H7 (cell line): ENCODE results near the gene NCKAP5L. TPM values are rescaled to one million over a fixed set of nuclear protein-coding genes. Genes with fewer than 3 reads are reported as not detected.
A peak's percentile ranks its signal among the peaks of the same experiment; 100 is the strongest.
"Not testable (repeated sequence)": the region's sequence is repeated elsewhere in the genome, so short reads cannot be mapped to it uniquely, and the experiment has no call there.

Experiments used
- DNase-seq: peaks from one replicate; pipeline ENCODE4 v3.0.0; 2012
- H3K27me3 ChIP-seq: 2 replicates; pipeline ENCODE4 v1.6.0; 2011; ENCODE audit warnings: mild to moderate bottlenecking, low read length; ENCODE audit not compliant: control insufficient read depth, insufficient read depth
- H3K36me3 ChIP-seq: replicated peaks from 2 replicates; pipeline ENCODE4 v1.5.1; 2011; ENCODE audit warnings: low read length; ENCODE audit not compliant: control insufficient read depth, insufficient read depth
- H3K4me3 ChIP-seq: 2 replicates; pipeline ENCODE4 v1.5.1; 2011; ENCODE audit warnings: low read depth, mild to moderate bottlenecking, control low read depth, low read length, moderate library complexity; ENCODE audit not compliant: insufficient read depth
- total RNA-seq: library from RNA; depleted of rRNA; stranded (reverse); fragments of >200 nt; shearing (Covaris generic); gene quantifications from 2 replicates; pipeline ENCODE4 v1.2.3, GENCODE V29; 2014

NCKAP5L gene
- total RNA-seq, 1 experiment from 2014 or later, result 22.3 TPM

GRCh38 chr12:49869816-49870500 is 41.7 kb upstream of the NCKAP5L start:
- Histone ChIP-seq H3K36me3 (no peaks in the 10 kb centered on the region), H3K4me3 (no peak overlapping the region), H3K27me3 (no peaks in the 10 kb centered on the region)
- DNase-seq, result peak; percentile 27

GRCh38 chr12:49868952-49869815 is 41.0 kb upstream of the NCKAP5L start:
- peak; percentile 43 for DNase-seq
- no peak overlapping the region for H3K4me3 ChIP-seq
- no peaks in the 10 kb centered on the region for H3K27me3 ChIP-seq
- no peaks in the 10 kb centered on the region for H3K36me3 ChIP-seq

- Histone ChIP-seq H3K36me3 (no peaks in the 10 kb centered on the region), H3K27me3 (no peaks in the 10 kb centered on the region), H3K4me3 (no peak overlapping the region)
- peak; percentile 30 for DNase-seq
Measured at GRCh38 chr12:49868449-49868848, 40.2 kb upstream of the NCKAP5L start.

- Histone ChIP-seq H3K36me3 (no peaks in the 10 kb centered on the region), H3K27me3 (no peaks in the 10 kb centered on the region)
Measured at GRCh38 chr12:49867570-49868341, 39.5 kb upstream of the NCKAP5L start.

GRCh38 chr12:49866859-49867569 is 38.8 kb upstream of the NCKAP5L start:
- H3K4me3 ChIP-seq, result no peak overlapping the region
- H3K36me3 ChIP-seq, result no peaks in the 10 kb centered on the region
- DNase-seq, result peak; percentile 97
- no peaks in the 10 kb centered on the region for H3K27me3 ChIP-seq

More at GRCh38 chr12:49867570-49868341, 39.5 kb upstream of the NCKAP5L start:
- no peak for DNase-seq
- H3K4me3 ChIP-seq, result no peak overlapping the region

GRCh38 chr12:49865782-49866135 is 37.5 kb upstream of the NCKAP5L start:
- H3K27me3 ChIP-seq, result no peaks in the 10 kb centered on the region
- DNase-seq, result no peak
- H3K4me3 ChIP-seq, result no peak overlapping the region
- H3K36me3 ChIP-seq, result no peaks in the 10 kb centered on the region

GRCh38 chr12:49865109-49865781 is 37.0 kb upstream of the NCKAP5L start:
- no peak for DNase-seq
- no peaks in the 10 kb centered on the region for H3K27me3 ChIP-seq
- H3K36me3 ChIP-seq, result no peaks in the 10 kb centered on the region
- no peak overlapping the region for H3K4me3 ChIP-seq

GRCh38 chr12:49864798-49865090 is 36.5 kb upstream of the NCKAP5L start:
- no peaks in the 10 kb centered on the region for H3K36me3 ChIP-seq
- no peak for DNase-seq
- H3K27me3 ChIP-seq, result no peaks in the 10 kb centered on the region
- H3K4me3 ChIP-seq, result no peak overlapping the region

- H3K36me3 ChIP-seq, result no peaks in the 10 kb centered on the region
- H3K4me3 ChIP-seq, result no peak overlapping the region
- no peak for DNase-seq
- H3K27me3 ChIP-seq, result no peaks in the 10 kb centered on the region
Measured at GRCh38 chr12:49863946-49864797, 36.0 kb upstream of the NCKAP5L start.

GRCh38 chr12:49860921-49861320 is 32.7 kb upstream of the NCKAP5L start:
- not testable (repeated sequence) for H3K4me3 ChIP-seq, H3K27me3 ChIP-seq, H3K36me3 ChIP-seq, DNase-seq

- not testable (repeated sequence) for H3K36me3 ChIP-seq, H3K27me3 ChIP-seq, DNase-seq, H3K4me3 ChIP-seq
Measured at GRCh38 chr12:49855890-49856289, 27.7 kb upstream of the NCKAP5L start.

- no peak for DNase-seq
- H3K4me3 ChIP-seq, result no peak overlapping the region
- no peaks in the 10 kb centered on the region for H3K27me3 ChIP-seq
- no peaks in the 10 kb centered on the region for H3K36me3 ChIP-seq
Measured at GRCh38 chr12:49854976-49855375, 26.8 kb upstream of the NCKAP5L start.

GRCh38 chr12:49853671-49854070 is 25.5 kb upstream of the NCKAP5L start:
- Histone ChIP-seq H3K27me3 (no peaks in the 10 kb centered on the region; the same call in 1 of the 2 replicates), H3K4me3 (no peak overlapping the region), H3K36me3 (no peaks in the 10 kb centered on the region)
- DNase-seq, result no peak
